ENCODE measurements around the gene PATE1. TPM values are rescaled to one million over a fixed set of nuclear protein-coding genes. Genes with fewer than 3 reads are reported as not detected.

The PATE1 gene
- total RNA-seq, 1 donor from 2014 or later: not detected

DNA sequence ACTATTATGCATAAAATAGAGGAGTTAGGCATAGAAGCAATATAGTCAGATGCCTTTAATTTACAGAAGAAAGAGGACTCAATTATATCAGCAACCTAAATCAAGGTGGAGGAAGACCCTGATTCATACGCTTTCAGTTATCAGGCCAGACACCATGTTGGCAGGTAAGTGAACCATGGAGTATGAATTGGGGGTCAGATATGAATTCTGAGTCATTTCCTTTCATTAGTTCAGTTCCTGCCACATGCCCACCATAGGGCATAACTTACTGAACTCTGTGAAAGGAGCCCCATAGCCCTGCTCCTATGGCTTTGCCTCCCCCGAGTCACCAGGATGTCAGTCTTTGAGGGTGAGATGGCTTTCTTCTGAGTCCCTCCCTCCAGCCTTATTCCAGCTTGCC is 17.4 kb downstream of the PATE1 start:
- no peak overlapping the region for H3K27ac ChIP-seq (replicated peaks)
- H3K4me3 ChIP-seq: no peak overlapping the region
- DNase-seq: no peak
- H3K27me3 ChIP-seq (ENCODE audit: low read depth): no peaks in the 10 kb centered on the region
- intact Hi-C loops (cut with micrococcal nuclease): no loop called here
- TF ChIP-seq, protein P1, sequence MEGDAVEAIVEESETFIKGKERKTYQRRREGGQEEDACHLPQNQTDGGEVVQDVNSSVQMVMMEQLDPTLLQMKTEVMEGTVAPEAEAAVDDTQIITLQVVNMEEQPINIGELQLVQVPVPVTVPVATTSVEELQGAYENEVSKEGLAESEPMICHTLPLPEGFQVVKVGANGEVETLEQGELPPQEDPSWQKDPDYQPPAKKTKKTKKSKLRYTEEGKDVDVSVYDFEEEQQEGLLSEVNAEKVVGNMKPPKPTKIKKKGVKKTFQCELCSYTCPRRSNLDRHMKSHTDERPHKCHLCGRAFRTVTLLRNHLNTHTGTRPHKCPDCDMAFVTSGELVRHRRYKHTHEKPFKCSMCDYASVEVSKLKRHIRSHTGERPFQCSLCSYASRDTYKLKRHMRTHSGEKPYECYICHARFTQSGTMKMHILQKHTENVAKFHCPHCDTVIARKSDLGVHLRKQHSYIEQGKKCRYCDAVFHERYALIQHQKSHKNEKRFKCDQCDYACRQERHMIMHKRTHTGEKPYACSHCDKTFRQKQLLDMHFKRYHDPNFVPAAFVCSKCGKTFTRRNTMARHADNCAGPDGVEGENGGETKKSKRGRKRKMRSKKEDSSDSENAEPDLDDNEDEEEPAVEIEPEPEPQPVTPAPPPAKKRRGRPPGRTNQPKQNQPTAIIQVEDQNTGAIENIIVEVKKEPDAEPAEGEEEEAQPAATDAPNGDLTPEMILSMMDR (IDR thresholded peaks at IDR 0.05; ENCODE audit: borderline replicate concordance): no peak
- no peaks in the 10 kb centered on the region for H3K4me1 ChIP-seq
- H3K36me3 ChIP-seq: no peaks in the 10 kb centered on the region
- peaks cover 11% of the 10 kb centered on the region for H3K9me3 ChIP-seq (replicated peaks)

DNA sequence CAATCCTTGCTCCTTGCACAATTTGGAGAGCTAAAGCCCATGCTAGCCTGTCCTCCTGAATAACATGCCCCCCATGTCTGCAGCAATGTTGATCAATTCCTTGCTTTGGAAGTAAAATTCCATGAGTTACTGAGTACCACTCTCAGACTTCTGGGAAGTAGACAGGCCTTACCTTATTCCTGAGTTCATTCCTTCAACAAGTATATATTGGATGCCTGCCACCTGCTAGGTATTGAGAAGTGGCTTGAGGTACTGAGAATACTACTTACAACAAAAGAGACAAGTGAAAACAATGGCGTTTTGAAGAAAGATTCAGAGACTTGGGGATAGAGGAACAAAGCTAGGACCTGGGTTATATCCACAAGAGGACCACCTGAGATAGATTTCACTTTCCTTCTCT is 20.2 kb downstream of the PATE1 start:
- intact Hi-C loops (cut with micrococcal nuclease): no loop called here

DNA sequence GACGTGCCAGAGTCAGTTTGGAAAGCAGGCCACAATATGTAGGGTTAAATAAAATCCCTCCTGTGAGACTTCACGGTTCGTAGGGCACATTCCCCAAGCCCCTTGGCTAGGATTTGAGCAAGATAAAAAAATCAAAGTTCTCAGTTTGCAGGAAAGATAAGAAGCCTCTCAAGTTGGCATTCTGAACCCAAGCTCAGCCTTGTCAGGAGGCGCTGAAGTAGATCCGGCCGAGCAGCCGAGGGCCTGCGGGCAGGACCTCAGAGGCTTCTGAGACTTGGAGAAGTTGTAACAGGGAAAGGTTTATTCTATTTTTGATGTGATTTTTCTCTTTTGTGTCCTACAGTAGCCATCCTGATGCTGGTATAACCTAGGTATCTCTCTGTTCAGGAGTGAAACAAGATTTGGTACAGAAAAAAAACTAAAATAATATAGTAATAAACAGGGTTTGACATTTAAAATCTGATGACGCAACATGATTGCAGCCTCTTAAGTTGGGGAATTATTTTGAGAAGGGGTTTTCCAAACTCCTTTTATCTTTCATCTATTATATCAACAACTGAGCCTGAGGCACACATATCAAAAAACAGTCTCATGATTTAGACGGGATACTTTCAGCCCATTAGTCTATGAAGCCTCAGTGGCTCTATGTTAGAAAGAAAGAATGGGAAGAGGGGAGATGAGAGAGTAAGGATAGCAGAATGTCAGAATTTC is 22.4 kb downstream of the PATE1 start:
- Histone ChIP-seq H3K27me3 (ENCODE audit: low read depth) (no peaks in the 10 kb centered on the region), H3K9me3 (replicated peaks) (no peaks in the 10 kb centered on the region), H3K36me3 (no peaks in the 10 kb centered on the region), H3K4me1 (peaks cover 4% of the 10 kb centered on the region), H3K4me3 (no peak overlapping the region), H3K27ac (replicated peaks) (no peak overlapping the region)
- TF ChIP-seq, protein P1 (IDR thresholded peaks at IDR 0.05; ENCODE audit: borderline replicate concordance): no peak
- DNase-seq: no peak
- intact Hi-C loops (cut with micrococcal nuclease): no loop called here

More for the DNA sequence above, 20.2 kb downstream of the PATE1 start:
- Histone ChIP-seq H3K9me3 (replicated peaks) (no peaks in the 10 kb centered on the region), H3K27me3 (ENCODE audit: low read depth) (no peaks in the 10 kb centered on the region), H3K4me1 (no peaks in the 10 kb centered on the region), H3K36me3 (no peaks in the 10 kb centered on the region), H3K27ac (replicated peaks) (no peak overlapping the region), H3K4me3 (no peak overlapping the region)
- DNase-seq: no peak
- TF ChIP-seq, protein P1 (IDR thresholded peaks at IDR 0.05; ENCODE audit: borderline replicate concordance): no peak

DNA sequence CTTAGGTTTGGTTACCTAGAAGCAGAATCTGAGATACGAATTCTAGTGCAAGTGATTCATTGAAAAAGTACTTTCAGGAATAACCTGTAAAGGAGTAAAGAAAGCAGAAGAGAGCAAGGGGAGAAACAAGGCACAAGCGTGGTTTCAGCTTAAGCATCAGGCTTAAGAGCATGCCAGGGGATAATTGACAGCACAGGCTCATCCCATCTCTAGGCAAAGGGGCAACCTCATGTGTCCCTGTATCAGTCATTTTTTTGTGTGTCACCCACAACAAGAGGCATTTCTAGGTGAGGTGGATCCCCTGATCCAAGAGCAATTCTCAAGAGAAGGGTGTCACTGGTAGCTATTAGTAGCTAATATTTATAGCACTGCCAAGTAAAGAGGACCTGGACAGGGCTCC is 24.5 kb downstream of the PATE1 start:
- no peaks in the 10 kb centered on the region for H3K36me3 ChIP-seq
- no peaks in the 10 kb centered on the region for H3K9me3 ChIP-seq (replicated peaks)
- DNase-seq: no peak
- H3K27me3 ChIP-seq (ENCODE audit: low read depth): no peaks in the 10 kb centered on the region
- peaks cover 4% of the 10 kb centered on the region for H3K4me1 ChIP-seq
- TF ChIP-seq, protein P1 (IDR thresholded peaks at IDR 0.05; ENCODE audit: borderline replicate concordance): no peak
- intact Hi-C loops (cut with micrococcal nuclease): no loop called here
- H3K27ac ChIP-seq (replicated peaks): no peak overlapping the region
- no peak overlapping the region for H3K4me3 ChIP-seq

DNA sequence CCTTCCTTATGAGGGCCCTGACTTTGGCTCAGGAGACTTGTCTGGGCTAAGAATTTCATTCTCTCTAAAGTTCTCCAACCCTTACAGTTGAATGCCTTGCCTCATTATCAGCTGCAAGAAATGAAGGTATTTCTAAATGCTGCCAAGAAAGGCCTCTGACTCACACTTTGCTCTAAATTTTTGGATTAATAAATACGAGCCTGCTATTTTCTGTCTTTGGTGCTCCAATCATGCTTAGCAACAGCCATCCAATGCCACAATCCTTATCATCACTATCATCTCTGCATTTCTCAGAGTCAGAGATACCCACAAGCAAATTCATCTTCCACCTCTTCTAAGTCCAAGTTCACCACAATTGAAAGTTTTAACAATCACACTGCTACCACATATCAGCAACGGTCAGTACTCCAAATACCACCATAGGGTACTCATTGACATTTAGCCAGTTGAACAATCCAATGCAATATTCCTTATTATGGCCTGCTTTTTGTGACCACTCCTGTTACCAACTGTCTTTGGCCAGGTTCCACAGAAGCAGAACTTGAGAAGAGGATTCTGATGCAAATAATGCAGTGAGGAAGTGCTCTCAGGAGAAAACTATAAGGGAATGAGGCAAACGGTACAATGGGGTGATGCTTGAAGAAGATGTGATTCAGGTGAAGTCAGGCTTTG is 26.9 kb downstream of the PATE1 start:
- no peak for DNase-seq
- H3K36me3 ChIP-seq: no peaks in the 10 kb centered on the region
- TF ChIP-seq, protein P1 (IDR thresholded peaks at IDR 0.05; ENCODE audit: borderline replicate concordance): no peak
- intact Hi-C loops (cut with micrococcal nuclease): no loop called here
- no peaks in the 10 kb centered on the region for H3K9me3 ChIP-seq (replicated peaks)
- H3K4me3 ChIP-seq: no peak overlapping the region
- H3K27me3 ChIP-seq (ENCODE audit: low read depth): no peaks in the 10 kb centered on the region
- H3K27ac ChIP-seq (replicated peaks): no peak overlapping the region
- peaks cover 4% of the 10 kb centered on the region for H3K4me1 ChIP-seq
